ENCODE results near the gene FAM83B. TPM values are rescaled to one million over a fixed set of nuclear protein-coding genes. Genes with fewer than 3 reads are reported as not detected.

Gene FAM83B
- total and polyA plus RNA-seq, 10 of the 15 experiments (the other 5 are each of a cell fraction or from before 2014, with no cell fraction given): 0.05 TPM; not detected in 9

- no peak for TF ChIP-seq TBL1XR1 (IDR thresholded peaks at IDR 0.05; ENCODE audit: low read depth, low read length)
- no peak for TF ChIP-seq SPI1 (IDR thresholded peaks at IDR 0.05; ENCODE audit: borderline replicate concordance, insufficient read depth, low read depth, low read length)
- no peak for TF ChIP-seq E2F4 (IDR thresholded peaks at IDR 0.05; ENCODE audit: low read depth, low read length)
- no peak for TF ChIP-seq SMAD5 (IDR thresholded peaks at IDR 0.05; ENCODE audit: low read depth)
- TF ChIP-seq RBBP5 (conservative IDR thresholded peaks at IDR 0.05): no peak
- TF ChIP-seq ATF7 (IDR thresholded peaks at IDR 0.05; ENCODE audit: low read depth): no peak
- no peak for TF ChIP-seq NFYA (IDR thresholded peaks at IDR 0.05; ENCODE audit: borderline replicate concordance, low read depth, low read length)
- TF ChIP-seq KLF5 (IDR thresholded peaks at IDR 0.05; ENCODE audit: partially characterized antibody): no peak
These were observed 45.0 kb downstream of the FAM83B start (continued) for GRCh38 chr6:54891536-54891935.

GRCh38 chr6:54892831-54893230, 46.3 kb downstream of the FAM83B start:
- no peaks in the 10 kb centered on the region for H3K36me3 ChIP-seq (ENCODE audit: control insufficient read depth in 2 of 2, insufficient read depth in 2 of 2, low read length in 1 of 2)
- no peaks in the 10 kb centered on the region for H3K27me3 ChIP-seq (replicated peaks in 1 of 2; ENCODE audit: control insufficient read depth in 2 of 2, insufficient read depth in 2 of 2, low read length in 1 of 2)
- FAIRE-seq (no peak), ATAC-seq (no peak), DNase-seq (ENCODE audit: low read depth, low spot score) (no peak)
- no peak overlapping the region for H3K4me2 ChIP-seq (ENCODE audit: control insufficient read depth, insufficient read depth)
- no peaks in the 10 kb centered on the region for H3K79me2 ChIP-seq (ENCODE audit: control insufficient read depth, insufficient read depth, low read length)
- H3K4me3 ChIP-seq: no peak overlapping the region
- no TSS peak for BruUV-seq (replicated peaks)
- H3K9me3 ChIP-seq (replicated peaks; ENCODE audit: control insufficient read depth, insufficient read depth, low read length): no peaks in the 10 kb centered on the region
- TF ChIP-seq EP300 (IDR thresholded peaks at IDR 0.05; ENCODE audit: borderline replicate concordance in 1 of 2, control insufficient read depth in 1 of 2, low read depth in 2 of 2, low read length in 2 of 2): no peak
- no peak for TF ChIP-seq YY1 (IDR thresholded peaks at IDR 0.05; ENCODE audit: low read depth, low read length)
- TF ChIP-seq ASH2L (IDR thresholded peaks at IDR 0.05; ENCODE audit: borderline replicate concordance, low read depth): no peak
- no peak for TF ChIP-seq PRDM15 (CRISPR knock-in tag; IDR thresholded peaks at IDR 0.05)
- no peak for TF ChIP-seq CEBPZ (IDR thresholded peaks at IDR 0.05; ENCODE audit: low read depth, low read length)
- TF ChIP-seq MLLT1 (IDR thresholded peaks at IDR 0.05): no peak
- CTCF ChIA-PET: no interaction called here
- no peak overlapping the region for H2AFZ ChIP-seq (ENCODE audit: control insufficient read depth, low read depth, low read length)
- RAD21 ChIA-PET (ENCODE audit: unreplicated experiment): no interaction called here
- H3K9ac ChIP-seq (ENCODE audit: control insufficient read depth, insufficient read depth, low read length): no peak overlapping the region
- in situ Hi-C loops (cut with MboI) (no loop called here), intact Hi-C loops (cut with micrococcal nuclease; ENCODE audit: unreplicated experiment) (no loop called here)
- H3K4me1 ChIP-seq (ENCODE audit: control insufficient read depth, insufficient read depth, low read length): no peaks in the 10 kb centered on the region
- SMC1A ChIA-PET (ENCODE audit: uncharacterized antibody, unreplicated experiment): no interaction called here
- POLR2A ChIA-PET: no interaction called here
- no peaks in the 10 kb centered on the region for H4K20me1 ChIP-seq (ENCODE audit: control insufficient read depth, insufficient read depth)
- WGBS (ENCODE audit: insufficient coverage, insufficient replicate concordance, low lambda C conversion rate, missing lambda C conversion rate): 61% methylated on average over 1 of the region's 1 CpG
- no peak overlapping the region for H3K27ac ChIP-seq (ENCODE audit: control insufficient read depth, insufficient read depth)

Data from GM12878 (cell line).